NCI-H524 (cell line): ENCODE data around the gene FARP1.
"Not testable (repeated sequence)": the region's sequence is repeated elsewhere in the genome, so short reads cannot be mapped to it uniquely, and the experiment has no call there.

ENCODE experiments used
- DNase-seq, 2 experiments: peaks; one replicate each; lab custom pipeline; 2025; lab: John Stamatoyannopoulos, UW

Gene FARP1

GRCh38 chr13:98260357-98261164 is 117.7 kb downstream of the FARP1 start:
- no peak for DNase-seq

- DNase-seq = no peak
Measured at GRCh38 chr13:98261165-98261702, 118.3 kb downstream of the FARP1 start.

- no peak for DNase-seq
Measured at GRCh38 chr13:98262292-98262691, 119.4 kb downstream of the FARP1 start.

GRCh38 chr13:98263841-98264240 is 120.9 kb downstream of the FARP1 start:
- DNase-seq = no peak

- no peak for DNase-seq
Measured at GRCh38 chr13:98264877-98265276, 122.0 kb downstream of the FARP1 start.

GRCh38 chr13:98265692-98266551 is 123.0 kb downstream of the FARP1 start:
- DNase-seq = no peak

GRCh38 chr13:98267080-98267912 is 124.4 kb downstream of the FARP1 start:
- no peak for DNase-seq

GRCh38 chr13:98269386-98269785 is 126.5 kb downstream of the FARP1 start:
- DNase-seq = no peak

GRCh38 chr13:98270819-98271218 is 127.9 kb downstream of the FARP1 start:
- no peak for DNase-seq

- not testable (repeated sequence) for DNase-seq
Measured at GRCh38 chr13:98271646-98272045, 128.8 kb downstream of the FARP1 start.

GRCh38 chr13:98272549-98272948 is 129.7 kb downstream of the FARP1 start:
- peak; percentile 62 to 85 for DNase-seq

GRCh38 chr13:98273067-98273823 is 130.4 kb downstream of the FARP1 start:
- no peak for DNase-seq

- no peak for DNase-seq
Measured at GRCh38 chr13:98273824-98274742, 131.2 kb downstream of the FARP1 start.

GRCh38 chr13:98274921-98275487 is 132.1 kb downstream of the FARP1 start:
- no peak for DNase-seq

- no peak for DNase-seq
Measured at GRCh38 chr13:98275681-98276171, 132.8 kb downstream of the FARP1 start.

- no peak for DNase-seq
Measured at GRCh38 chr13:98276486-98276885, 133.6 kb downstream of the FARP1 start.

- DNase-seq = no peak
Measured at GRCh38 chr13:98278068-98278724, 135.3 kb downstream of the FARP1 start.

- DNase-seq = no peak
Measured at GRCh38 chr13:98279473-98280175, 136.7 kb downstream of the FARP1 start.
